ENCODE data around the gene MLXIP. TPM values are rescaled to one million over a fixed set of nuclear protein-coding genes. Genes with fewer than 3 reads are reported as not detected.
A peak's percentile ranks its signal among the peaks of the same experiment; 100 is the strongest.

The MLXIP gene, protein sequence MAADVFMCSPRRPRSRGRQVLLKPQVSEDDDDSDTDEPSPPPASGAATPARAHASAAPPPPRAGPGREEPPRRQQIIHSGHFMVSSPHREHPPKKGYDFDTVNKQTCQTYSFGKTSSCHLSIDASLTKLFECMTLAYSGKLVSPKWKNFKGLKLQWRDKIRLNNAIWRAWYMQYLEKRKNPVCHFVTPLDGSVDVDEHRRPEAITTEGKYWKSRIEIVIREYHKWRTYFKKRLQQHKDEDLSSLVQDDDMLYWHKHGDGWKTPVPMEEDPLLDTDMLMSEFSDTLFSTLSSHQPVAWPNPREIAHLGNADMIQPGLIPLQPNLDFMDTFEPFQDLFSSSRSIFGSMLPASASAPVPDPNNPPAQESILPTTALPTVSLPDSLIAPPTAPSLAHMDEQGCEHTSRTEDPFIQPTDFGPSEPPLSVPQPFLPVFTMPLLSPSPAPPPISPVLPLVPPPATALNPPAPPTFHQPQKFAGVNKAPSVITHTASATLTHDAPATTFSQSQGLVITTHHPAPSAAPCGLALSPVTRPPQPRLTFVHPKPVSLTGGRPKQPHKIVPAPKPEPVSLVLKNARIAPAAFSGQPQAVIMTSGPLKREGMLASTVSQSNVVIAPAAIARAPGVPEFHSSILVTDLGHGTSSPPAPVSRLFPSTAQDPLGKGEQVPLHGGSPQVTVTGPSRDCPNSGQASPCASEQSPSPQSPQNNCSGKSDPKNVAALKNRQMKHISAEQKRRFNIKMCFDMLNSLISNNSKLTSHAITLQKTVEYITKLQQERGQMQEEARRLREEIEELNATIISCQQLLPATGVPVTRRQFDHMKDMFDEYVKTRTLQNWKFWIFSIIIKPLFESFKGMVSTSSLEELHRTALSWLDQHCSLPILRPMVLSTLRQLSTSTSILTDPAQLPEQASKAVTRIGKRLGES
- polyA plus RNA-seq (2011; rRNA removed) (5.8 and 8.4 TPM in 2 replicates), polyA minus RNA-seq (2011; rRNA and poly(A)+ RNA removed) (11.4 and 11.9 TPM in 2 replicates)

DNA sequence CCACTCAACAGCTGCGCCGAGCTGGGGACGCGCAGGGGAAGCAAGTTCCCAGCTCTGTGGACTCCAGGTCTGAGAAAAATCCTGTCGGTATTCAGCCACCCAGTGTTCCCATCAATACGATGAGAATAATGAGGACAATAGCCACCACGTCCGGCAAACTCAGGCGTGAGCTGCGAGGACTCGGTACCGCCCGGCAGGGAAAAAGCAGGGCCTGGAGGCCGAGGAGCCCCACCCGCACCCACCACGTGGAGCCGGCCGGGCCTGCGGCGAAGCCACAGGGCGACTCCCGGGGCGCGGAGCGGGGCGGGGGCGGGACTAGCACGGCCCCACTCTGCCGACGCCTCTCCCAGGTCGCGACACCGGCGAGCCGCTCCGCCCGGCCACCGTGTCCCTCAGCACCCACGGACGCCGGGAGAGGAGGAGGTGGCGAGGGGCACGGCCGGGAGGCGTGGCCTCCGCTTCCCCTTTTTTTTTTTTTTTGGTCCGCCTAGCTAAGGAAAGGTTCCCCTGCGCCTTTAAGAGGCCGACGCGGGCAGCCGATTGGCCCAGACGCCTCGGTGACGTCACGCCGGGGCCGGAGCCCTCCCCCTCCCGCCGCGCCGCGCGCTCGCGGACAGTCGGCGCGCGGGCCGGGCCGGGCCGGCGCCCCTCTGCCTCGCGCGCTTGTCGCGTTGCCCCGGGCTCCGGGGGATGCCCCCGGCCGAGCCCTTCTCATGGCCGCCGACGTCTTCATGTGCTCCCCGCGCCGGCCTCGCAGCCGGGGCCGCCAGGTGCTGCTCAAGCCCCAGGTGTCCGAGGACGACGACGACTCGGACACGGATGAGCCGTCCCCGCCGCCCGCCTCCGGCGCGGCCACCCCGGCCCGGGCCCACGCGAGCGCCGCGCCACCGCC lies at the start of gene MLXIP:
Gene MLXIP (plus strand): TSS at position 616 of the 892 bp plus-strand sequence. CDS start 98 bp downstream, at position 714.
- H3K9me3 ChIP-seq (ENCODE audit: control insufficient read depth, insufficient read depth, low read length): no peaks in the 10 kb centered on the region; the same call in 1 of the 2 replicates
- H3K4me3 ChIP-seq (ENCODE audit: low read depth, low read length): peak within 1 kb of the TSS; percentile 89
- TF ChIP-seq, protein P1, sequence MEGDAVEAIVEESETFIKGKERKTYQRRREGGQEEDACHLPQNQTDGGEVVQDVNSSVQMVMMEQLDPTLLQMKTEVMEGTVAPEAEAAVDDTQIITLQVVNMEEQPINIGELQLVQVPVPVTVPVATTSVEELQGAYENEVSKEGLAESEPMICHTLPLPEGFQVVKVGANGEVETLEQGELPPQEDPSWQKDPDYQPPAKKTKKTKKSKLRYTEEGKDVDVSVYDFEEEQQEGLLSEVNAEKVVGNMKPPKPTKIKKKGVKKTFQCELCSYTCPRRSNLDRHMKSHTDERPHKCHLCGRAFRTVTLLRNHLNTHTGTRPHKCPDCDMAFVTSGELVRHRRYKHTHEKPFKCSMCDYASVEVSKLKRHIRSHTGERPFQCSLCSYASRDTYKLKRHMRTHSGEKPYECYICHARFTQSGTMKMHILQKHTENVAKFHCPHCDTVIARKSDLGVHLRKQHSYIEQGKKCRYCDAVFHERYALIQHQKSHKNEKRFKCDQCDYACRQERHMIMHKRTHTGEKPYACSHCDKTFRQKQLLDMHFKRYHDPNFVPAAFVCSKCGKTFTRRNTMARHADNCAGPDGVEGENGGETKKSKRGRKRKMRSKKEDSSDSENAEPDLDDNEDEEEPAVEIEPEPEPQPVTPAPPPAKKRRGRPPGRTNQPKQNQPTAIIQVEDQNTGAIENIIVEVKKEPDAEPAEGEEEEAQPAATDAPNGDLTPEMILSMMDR (IDR thresholded peaks at IDR 0.05; ENCODE audit: low read depth, low read length): no peak
- peak within 1 kb of the TSS; percentile 1 for H3K27ac ChIP-seq (ENCODE audit: low read depth, low read length)
- H3K27me3 ChIP-seq (ENCODE audit: control insufficient read depth, insufficient read depth, low read length): peaks cover 2% of the 10 kb centered on the region
- ChIA-PET CTCF (interaction anchor here (0.6 to 0.8 kb wide), 2 partner anchors 15 to 121 kb away, joined by 3 read pairs; no protein-coding TSS in a partner anchor), POLR2A (interaction anchor here (0.5 to 1.6 kb wide), 11 partner anchors 12 to 294 kb away, joined by 3 to 12 read pairs (median 5); no protein-coding TSS in a partner anchor)
- DNase-seq (ENCODE audit: low read depth, low spot score): no peak

DNA sequence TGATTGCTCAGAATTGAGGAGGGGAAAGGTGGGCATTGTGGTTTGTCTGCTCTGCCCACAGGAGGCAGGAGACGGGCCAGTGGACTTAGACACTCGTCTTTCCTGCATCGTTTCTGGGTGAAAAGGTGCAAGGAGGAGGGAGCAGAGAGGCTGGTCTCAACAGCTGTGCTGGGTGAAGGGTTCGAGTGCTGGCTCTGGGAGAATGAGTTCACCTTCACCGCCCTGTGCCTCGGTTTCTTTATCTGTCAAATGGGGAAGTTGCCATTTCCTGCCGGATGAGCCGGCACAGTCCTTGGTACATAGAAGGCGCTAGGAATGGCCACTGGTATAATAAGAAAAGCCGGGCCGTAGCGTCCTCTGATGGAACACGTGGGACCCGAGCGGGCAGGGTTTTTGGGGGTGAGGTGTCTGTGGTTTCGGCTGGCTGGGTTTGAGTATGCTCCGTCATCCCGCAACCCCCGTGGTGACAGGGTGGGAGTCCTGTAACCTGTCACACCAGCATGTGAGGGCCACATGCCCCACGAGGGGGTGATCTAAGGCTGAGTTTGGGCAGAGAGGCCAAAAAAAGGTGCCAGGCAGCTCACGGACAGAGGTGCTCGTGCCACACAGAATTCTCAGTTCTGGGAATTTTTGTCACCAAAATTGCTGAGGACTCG lies 49.5 kb upstream of the MLXIP start:
- ChIA-PET CTCF (no interaction called here), POLR2A (no interaction called here)
- Histone ChIP-seq H3K4me3 (ENCODE audit: low read depth, low read length) (no peak overlapping the region), H3K27ac (ENCODE audit: low read depth, low read length) (no peak overlapping the region), H3K9me3 (ENCODE audit: control insufficient read depth, insufficient read depth, low read length) (no peaks in the 10 kb centered on the region; the same call in 1 of the 2 replicates), H3K27me3 (ENCODE audit: control insufficient read depth, insufficient read depth, low read length) (no peaks in the 10 kb centered on the region)
- TF ChIP-seq, protein P1 (IDR thresholded peaks at IDR 0.05; ENCODE audit: low read depth, low read length): no peak
- no peak for DNase-seq (ENCODE audit: low read depth, low spot score)

DNA sequence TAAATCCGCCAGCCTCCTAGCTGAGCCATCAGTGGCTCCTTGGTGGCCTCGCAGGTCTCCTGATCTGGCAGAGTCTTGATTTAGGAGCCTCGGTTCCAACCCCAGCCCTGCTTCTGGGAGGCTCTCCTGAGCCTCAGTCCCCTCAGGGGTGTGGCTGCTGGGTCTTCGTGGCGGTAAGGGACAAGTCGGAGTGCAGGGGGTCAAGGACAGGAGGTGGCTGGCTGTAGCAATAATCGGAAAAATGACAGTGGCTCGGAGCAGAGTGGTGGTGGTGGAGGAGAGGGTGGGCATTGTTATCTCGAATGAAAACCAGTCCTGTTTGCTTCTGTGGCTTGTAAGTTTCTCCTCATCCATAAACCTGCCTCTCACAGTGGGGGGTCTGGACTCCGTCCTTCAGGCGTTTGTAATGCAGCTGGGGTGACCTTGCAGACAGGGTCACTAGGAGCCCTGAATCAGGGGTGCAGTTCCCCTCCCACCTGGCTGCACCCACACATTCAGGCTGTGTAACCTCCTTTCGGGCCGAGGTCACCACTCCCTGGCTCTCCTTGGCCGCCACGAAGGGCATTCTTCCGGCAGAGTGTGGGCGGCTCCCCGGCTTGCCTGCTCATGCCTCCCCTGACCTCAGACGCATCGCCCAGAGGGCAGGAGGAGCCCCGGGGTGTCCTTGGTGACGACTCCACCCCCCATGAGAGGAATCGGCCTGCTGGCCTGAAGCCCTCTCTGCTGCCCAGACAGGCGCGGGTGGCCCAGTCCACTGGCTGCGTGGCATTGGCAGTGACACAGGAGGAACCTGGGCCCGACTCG lies 48.7 kb upstream of the MLXIP start:
- Histone ChIP-seq H3K4me3 (ENCODE audit: low read depth, low read length) (no peak overlapping the region), H3K9me3 (ENCODE audit: control insufficient read depth, insufficient read depth, low read length) (no peaks in the 10 kb centered on the region; the same call in 1 of the 2 replicates), H3K27ac (ENCODE audit: low read depth, low read length) (no peak overlapping the region), H3K27me3 (ENCODE audit: control insufficient read depth, insufficient read depth, low read length) (no peaks in the 10 kb centered on the region)
- ChIA-PET CTCF (interaction anchor here (2.0 kb wide), 1 partner anchor 113 kb away, joined by 5 read pairs; no protein-coding TSS in a partner anchor), POLR2A (no interaction called here)
- no peak for DNase-seq (ENCODE audit: low read depth, low spot score)
- TF ChIP-seq, protein P1 (IDR thresholded peaks at IDR 0.05; ENCODE audit: low read depth, low read length): no peak
